Measurements from ENCODE around the gene PAH.

GRCh38 chr12:102933168-102933567 is 16.1 kb upstream of the PAH start:
- no peak for TF ChIP-seq EZH2 (IDR thresholded peaks at IDR 0.05; ENCODE audit: insufficient read depth, poor library complexity, severe bottlenecking)
- no peak for TF ChIP-seq EZH2phosphoT487 (IDR thresholded peaks at IDR 0.05; ENCODE audit: insufficient read depth, low read depth)

Measured in GM23248 (cell line).